Measurements from ENCODE around the gene PAH.

Gene PAH

GRCh38 chr12:102950950-102951619 is 34.0 kb upstream of the PAH start:
- 4% methylated on average over 21 of the region's 21 CpGs for WGBS, 2 experiments
- H3K9me3 ChIP-seq (ENCODE audit: control insufficient read depth, low read length), result no peaks in the 10 kb centered on the region
- no peak overlapping the region for H3K27ac ChIP-seq (ENCODE audit: insufficient read depth, low read depth, low read length, poor library complexity, severe bottlenecking)
- H3K36me3 ChIP-seq (ENCODE audit: control insufficient read depth, insufficient read depth, low read length), result no peaks in the 10 kb centered on the region
- peak overlapping the region; percentile 28 for H3K4me3 ChIP-seq (ENCODE audit: insufficient read depth, low read depth, low read length)
- H3K4me1 ChIP-seq (ENCODE audit: control insufficient read depth, insufficient read depth, low read length), result peaks cover 23% of the 10 kb centered on the region
- H3K27me3 ChIP-seq (ENCODE audit: control insufficient read depth, insufficient read depth, low read length, poor library complexity, severe bottlenecking), result peaks cover 90% of the 10 kb centered on the region

- H3K4me3 ChIP-seq (ENCODE audit: insufficient read depth, low read depth, low read length), result peak overlapping the region; percentile 28
- H3K27me3 ChIP-seq (ENCODE audit: control insufficient read depth, insufficient read depth, low read length, poor library complexity, severe bottlenecking), result peaks cover 82% of the 10 kb centered on the region
Observed at GRCh38 chr12:102950107-102950949, 33.3 kb upstream of the PAH start.

DNA sequence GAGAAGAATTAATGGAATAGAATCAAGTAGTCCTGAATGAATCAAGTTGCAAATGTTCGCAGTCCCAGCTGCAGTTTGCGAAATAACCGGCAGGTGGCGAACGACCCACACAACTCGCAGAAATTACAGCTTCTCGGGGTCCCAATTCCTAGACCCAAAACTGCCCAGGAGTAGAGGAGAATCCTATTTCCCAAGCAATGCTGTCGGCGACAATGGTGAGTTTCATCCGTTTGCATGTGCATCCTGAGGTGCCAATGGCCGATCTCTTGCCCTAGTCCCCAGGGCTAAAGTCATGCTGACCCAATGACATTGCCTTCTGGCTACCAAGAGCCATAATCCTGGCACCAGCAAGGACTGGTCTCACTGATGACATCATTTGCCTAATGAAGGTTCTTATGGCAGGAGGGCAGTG is 31.9 kb upstream of the PAH start:
- 5 to 6% methylated on average over 11 of the region's 11 CpGs for WGBS, 2 experiments
- H3K4me3 ChIP-seq (ENCODE audit: insufficient read depth, low read depth, low read length), result no peak overlapping the region
- H3K27me3 ChIP-seq (ENCODE audit: control insufficient read depth, insufficient read depth, low read length, poor library complexity, severe bottlenecking), result peaks cover 68% of the 10 kb centered on the region
- peaks cover 19% of the 10 kb centered on the region for H3K4me1 ChIP-seq (ENCODE audit: control insufficient read depth, insufficient read depth, low read length)
- no peaks in the 10 kb centered on the region for H3K9me3 ChIP-seq (ENCODE audit: control insufficient read depth, low read length)
- no peaks in the 10 kb centered on the region for H3K36me3 ChIP-seq (ENCODE audit: control insufficient read depth, insufficient read depth, low read length)
- H3K27ac ChIP-seq (ENCODE audit: insufficient read depth, low read depth, low read length, poor library complexity, severe bottlenecking), result no peak overlapping the region

More at GRCh38 chr12:102950107-102950949, 33.3 kb upstream of the PAH start:
- no peaks in the 10 kb centered on the region for H3K9me3 ChIP-seq (ENCODE audit: control insufficient read depth, low read length)
- no peaks in the 10 kb centered on the region for H3K36me3 ChIP-seq (ENCODE audit: control insufficient read depth, insufficient read depth, low read length)
- no peak overlapping the region for H3K27ac ChIP-seq (ENCODE audit: insufficient read depth, low read depth, low read length, poor library complexity, severe bottlenecking)
- WGBS, 2 experiments, result 3 to 4% methylated on average over 37 of the region's 37 CpGs
- peaks cover 19% of the 10 kb centered on the region for H3K4me1 ChIP-seq (ENCODE audit: control insufficient read depth, insufficient read depth, low read length)

- Histone ChIP-seq H3K4me1 (ENCODE audit: control insufficient read depth, insufficient read depth, low read length) (peaks cover 7% of the 10 kb centered on the region), H3K27me3 (ENCODE audit: control insufficient read depth, insufficient read depth, low read length, poor library complexity, severe bottlenecking) (peaks cover 39% of the 10 kb centered on the region), H3K36me3 (ENCODE audit: control insufficient read depth, insufficient read depth, low read length) (no peaks in the 10 kb centered on the region), H3K27ac (ENCODE audit: insufficient read depth, low read depth, low read length, poor library complexity, severe bottlenecking) (no peak overlapping the region), H3K4me3 (ENCODE audit: insufficient read depth, low read depth, low read length) (no peak overlapping the region), H3K9me3 (ENCODE audit: control insufficient read depth, low read length) (no peaks in the 10 kb centered on the region)
- WGBS, 2 experiments, result 85 to 87% methylated on average over 2 of the region's 2 CpGs
Observed at GRCh38 chr12:102946042-102946441, 29.0 kb upstream of the PAH start.

DNA sequence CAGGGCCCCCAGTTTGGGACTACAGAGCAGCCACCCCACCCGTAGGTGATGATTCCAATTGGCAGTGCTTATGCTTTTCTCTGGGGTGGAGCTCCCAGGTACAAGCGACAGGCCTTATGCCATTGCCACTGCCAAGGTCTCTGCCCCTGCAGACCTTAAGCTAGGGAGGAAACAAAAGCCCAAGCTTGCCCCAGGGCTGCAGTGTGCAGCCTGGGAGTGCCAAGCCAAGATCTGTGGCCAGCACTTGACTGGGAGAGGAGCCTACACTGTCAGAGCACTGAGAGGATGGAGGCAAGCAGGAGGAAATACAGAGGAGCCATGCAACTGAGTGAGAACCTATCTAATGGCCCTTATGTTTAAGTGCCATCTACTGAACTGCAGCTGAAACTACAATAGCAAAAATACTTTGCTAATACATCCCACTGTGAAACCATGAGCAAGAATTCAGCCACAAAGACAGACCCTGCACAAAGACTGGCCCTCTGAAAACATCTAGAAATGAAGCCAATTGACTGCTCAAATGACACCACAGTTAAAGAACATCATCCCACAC is 22.7 kb upstream of the PAH start:
- Histone ChIP-seq H3K27ac (ENCODE audit: insufficient read depth, low read depth, low read length, poor library complexity, severe bottlenecking) (no peak overlapping the region), H3K27me3 (ENCODE audit: control insufficient read depth, insufficient read depth, low read length, poor library complexity, severe bottlenecking) (no peaks in the 10 kb centered on the region), H3K36me3 (ENCODE audit: control insufficient read depth, insufficient read depth, low read length) (no peaks in the 10 kb centered on the region), H3K4me3 (ENCODE audit: insufficient read depth, low read depth, low read length) (no peak overlapping the region), H3K4me1 (ENCODE audit: control insufficient read depth, insufficient read depth, low read length) (no peaks in the 10 kb centered on the region), H3K9me3 (ENCODE audit: control insufficient read depth, low read length) (peaks cover 3% of the 10 kb centered on the region)
- 91 to 96% methylated on average over 2 of the region's 2 CpGs for WGBS, 2 experiments

- H3K9me3 ChIP-seq (ENCODE audit: control insufficient read depth, low read length), result peaks cover 3% of the 10 kb centered on the region
- H3K27ac ChIP-seq (ENCODE audit: insufficient read depth, low read depth, low read length, poor library complexity, severe bottlenecking), result no peak overlapping the region
- H3K4me1 ChIP-seq (ENCODE audit: control insufficient read depth, insufficient read depth, low read length), result no peaks in the 10 kb centered on the region
- WGBS, 2 experiments, result 86 to 96% methylated on average over 2 of the region's 2 CpGs
- H3K36me3 ChIP-seq (ENCODE audit: control insufficient read depth, insufficient read depth, low read length), result no peaks in the 10 kb centered on the region
- no peak overlapping the region for H3K4me3 ChIP-seq (ENCODE audit: insufficient read depth, low read depth, low read length)
- no peaks in the 10 kb centered on the region for H3K27me3 ChIP-seq (ENCODE audit: control insufficient read depth, insufficient read depth, low read length, poor library complexity, severe bottlenecking)
Observed at GRCh38 chr12:102939059-102939458, 22.0 kb upstream of the PAH start.

- 78% methylated on average over 1 of the region's 1 CpG; no CpG with 5 or more reads in 1 of the 2 experiments for WGBS, 2 experiments
- Histone ChIP-seq H3K4me1 (ENCODE audit: control insufficient read depth, insufficient read depth, low read length) (no peaks in the 10 kb centered on the region), H3K9me3 (ENCODE audit: control insufficient read depth, low read length) (no peaks in the 10 kb centered on the region), H3K4me3 (ENCODE audit: insufficient read depth, low read depth, low read length) (no peak overlapping the region), H3K36me3 (ENCODE audit: control insufficient read depth, insufficient read depth, low read length) (no peaks in the 10 kb centered on the region), H3K27me3 (ENCODE audit: control insufficient read depth, insufficient read depth, low read length, poor library complexity, severe bottlenecking) (no peaks in the 10 kb centered on the region), H3K27ac (ENCODE audit: insufficient read depth, low read depth, low read length, poor library complexity, severe bottlenecking) (no peak overlapping the region)
Observed at GRCh38 chr12:102933168-102933567, 16.1 kb upstream of the PAH start.

DNA sequence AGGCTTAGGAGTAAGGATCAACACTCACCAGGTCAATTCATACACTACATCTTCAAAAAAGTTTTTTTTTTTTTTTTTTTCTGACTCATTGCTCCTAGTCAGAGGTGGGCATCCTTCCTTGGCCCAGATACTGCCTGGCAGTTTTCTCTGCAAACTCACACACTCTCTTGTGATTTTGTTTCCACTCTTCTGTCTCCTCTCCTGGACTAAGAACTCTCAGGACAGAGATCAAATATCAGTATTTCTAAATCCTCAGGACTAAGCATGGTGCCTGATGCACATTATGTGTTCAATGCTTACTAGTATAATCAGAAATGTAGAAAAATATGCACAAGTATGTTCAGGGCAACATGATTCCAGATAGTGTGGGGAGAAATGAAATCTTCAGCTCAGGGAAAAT is 10.2 kb upstream of the PAH start:
- no peaks in the 10 kb centered on the region for H3K36me3 ChIP-seq (ENCODE audit: control insufficient read depth, insufficient read depth, low read length)
- H3K27ac ChIP-seq (ENCODE audit: insufficient read depth, low read depth, low read length, poor library complexity, severe bottlenecking), result no peak overlapping the region
- no peaks in the 10 kb centered on the region for H3K27me3 ChIP-seq (ENCODE audit: control insufficient read depth, insufficient read depth, low read length, poor library complexity, severe bottlenecking)

GRCh38 chr12:102921240-102921639 is 4.2 kb upstream of the PAH start:
- no peaks in the 10 kb centered on the region for H3K4me1 ChIP-seq (ENCODE audit: control insufficient read depth, insufficient read depth, low read length)
- no peak overlapping the region for H3K27ac ChIP-seq (ENCODE audit: insufficient read depth, low read depth, low read length, poor library complexity, severe bottlenecking)
- no peaks in the 10 kb centered on the region for H3K9me3 ChIP-seq (ENCODE audit: control insufficient read depth, low read length)
- peaks cover 6% of the 10 kb centered on the region for H3K27me3 ChIP-seq (ENCODE audit: control insufficient read depth, insufficient read depth, low read length, poor library complexity, severe bottlenecking)
- H3K4me3 ChIP-seq (ENCODE audit: insufficient read depth, low read depth, low read length), result no peak overlapping the region
- no peaks in the 10 kb centered on the region for H3K36me3 ChIP-seq (ENCODE audit: control insufficient read depth, insufficient read depth, low read length)

More for the DNA sequence above, 10.2 kb upstream of the PAH start:
- H3K4me3 ChIP-seq (ENCODE audit: insufficient read depth, low read depth, low read length), result no peak overlapping the region
- H3K4me1 ChIP-seq (ENCODE audit: control insufficient read depth, insufficient read depth, low read length), result no peaks in the 10 kb centered on the region
- H3K9me3 ChIP-seq (ENCODE audit: control insufficient read depth, low read length), result no peaks in the 10 kb centered on the region

DNA sequence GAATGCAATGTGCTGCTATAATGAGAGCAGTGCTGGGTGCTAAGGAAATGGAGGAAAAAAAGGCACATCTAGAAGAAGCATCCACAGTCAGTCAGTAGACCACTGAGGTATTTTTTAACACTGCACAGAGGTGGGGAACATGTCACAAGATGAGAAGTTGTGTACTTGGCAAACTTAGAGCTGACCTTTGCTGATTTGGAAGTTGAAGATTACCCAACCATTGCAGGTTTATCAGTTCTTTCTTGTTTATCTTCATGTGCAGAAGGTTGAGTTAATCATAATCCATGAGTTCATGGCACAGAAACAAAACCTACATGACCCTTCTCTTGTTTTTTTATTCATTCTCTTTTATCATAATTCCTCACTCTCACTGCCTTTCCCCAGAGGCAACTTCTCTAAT is 3.2 kb upstream of the PAH start:
- H3K27ac ChIP-seq (ENCODE audit: insufficient read depth, low read depth, low read length, poor library complexity, severe bottlenecking), result no peak overlapping the region
- no peaks in the 10 kb centered on the region for H3K9me3 ChIP-seq (ENCODE audit: control insufficient read depth, low read length)
- H3K4me1 ChIP-seq (ENCODE audit: control insufficient read depth, insufficient read depth, low read length), result no peaks in the 10 kb centered on the region
- no peak overlapping the region for H3K4me3 ChIP-seq (ENCODE audit: insufficient read depth, low read depth, low read length)
- no peaks in the 10 kb centered on the region for H3K36me3 ChIP-seq (ENCODE audit: control insufficient read depth, insufficient read depth, low read length)
- H3K27me3 ChIP-seq (ENCODE audit: control insufficient read depth, insufficient read depth, low read length, poor library complexity, severe bottlenecking), result peaks cover 6% of the 10 kb centered on the region

All from ectodermal cell (in vitro differentiated cells).